HEK293T (cell line): Measurements from ENCODE around the gene ISG20L2.

ENCODE experiments used
- CTCF ChIA-PET: fragments of 350-600 bp; formaldehyde crosslinking; extraction: SDS; loops from one replicate; lab custom pipeline; 2021; ENCODE audit warnings: antibody characterized with exemption, inconsistent platforms; lab: Yijun Ruan, JAX
- POLR2A ChIA-PET: fragments of 350-600 bp; formaldehyde crosslinking; extraction: SDS; loops from one replicate; lab custom pipeline; 2020; ENCODE audit warnings: antibody characterized with exemption, inconsistent platforms; lab: Yijun Ruan, JAX
- DNase-seq: peaks from one replicate; pipeline ENCODE4 v3.0.0; 2012; ENCODE audit warnings: mixed read lengths; ENCODE audit errors: extremely low spot score
- ARNT ChIP-seq: fragments of 450-650 bp; IDR thresholded peaks from 2 replicates; pipeline ENCODE4 v1.6.1; 2017; ENCODE audit warnings: mild to moderate bottlenecking
- BHLHE40 ChIP-seq: fragments of 450-650 bp; IDR thresholded peaks from 2 replicates; pipeline ENCODE4 v1.6.1; 2016; ENCODE audit warnings: mild to moderate bottlenecking, moderate library complexity, borderline replicate concordance
- CTBP1 ChIP-seq: fragments of 450-650 bp; IDR thresholded peaks from 2 replicates; pipeline ENCODE4 v1.6.1; 2016; ENCODE audit warnings: borderline replicate concordance
- ELF4 ChIP-seq: fragments of 450-650 bp; IDR thresholded peaks from 2 replicates; pipeline ENCODE4 v1.6.1; 2017; ENCODE audit warnings: antibody characterized with exemption
- FOXA1 ChIP-seq: fragments of 450-650 bp; IDR thresholded peaks from 2 replicates; pipeline ENCODE4 v1.6.1; 2016; ENCODE audit warnings: mild to moderate bottlenecking
- FOXK2 ChIP-seq: fragments of 450-650 bp; IDR thresholded peaks from 2 replicates; pipeline ENCODE4 v1.6.1; 2016; ENCODE audit warnings: mild to moderate bottlenecking
- FOXM1 ChIP-seq: fragments of 450-650 bp; IDR thresholded peaks from 2 replicates; pipeline ENCODE4 v1.6.1; 2017; ENCODE audit warnings: mild to moderate bottlenecking, borderline replicate concordance
- HDGF ChIP-seq: fragments of 450-650 bp; IDR thresholded peaks from 2 replicates; pipeline ENCODE4 v1.6.1; 2017; ENCODE audit warnings: antibody characterized with exemption, borderline replicate concordance
- L3MBTL2 ChIP-seq: fragments of 450-650 bp; conservative IDR thresholded peaks from 2 replicates; pipeline ENCODE4 v1.6.1; 2016; ENCODE audit warnings: mild to moderate bottlenecking
- LEF1 ChIP-seq: fragments of 450-650 bp; IDR thresholded peaks from 2 replicates; pipeline ENCODE4 v1.6.1; 2017; ENCODE audit warnings: mild to moderate bottlenecking, borderline replicate concordance
- NFRKB ChIP-seq: fragments of 450-650 bp; IDR thresholded peaks from 2 replicates; pipeline ENCODE4 v1.6.1; 2016; ENCODE audit warnings: mild to moderate bottlenecking, moderate library complexity
- SP1 ChIP-seq: fragments of 450-650 bp; IDR thresholded peaks from 2 replicates; pipeline ENCODE4 v1.6.1; 2017
- SUZ12 ChIP-seq: fragments of 450-650 bp; IDR thresholded peaks from 2 replicates; pipeline ENCODE4 v1.6.1; 2016; ENCODE audit warnings: mild to moderate bottlenecking
- TARDBP ChIP-seq: fragments of 450-650 bp; IDR thresholded peaks from 2 replicates; pipeline ENCODE4 v1.6.1; 2016
- ZNF384 ChIP-seq: fragments of 450-650 bp; IDR thresholded peaks from 2 replicates; pipeline ENCODE4 v1.6.1; 2016
- TF ChIP-seq, protein P1 (sequence below): fragments of 450-650 bp; IDR thresholded peaks from 2 replicates; pipeline ENCODE4 v1.6.1; 2016

Gene ISG20L2

DNA sequence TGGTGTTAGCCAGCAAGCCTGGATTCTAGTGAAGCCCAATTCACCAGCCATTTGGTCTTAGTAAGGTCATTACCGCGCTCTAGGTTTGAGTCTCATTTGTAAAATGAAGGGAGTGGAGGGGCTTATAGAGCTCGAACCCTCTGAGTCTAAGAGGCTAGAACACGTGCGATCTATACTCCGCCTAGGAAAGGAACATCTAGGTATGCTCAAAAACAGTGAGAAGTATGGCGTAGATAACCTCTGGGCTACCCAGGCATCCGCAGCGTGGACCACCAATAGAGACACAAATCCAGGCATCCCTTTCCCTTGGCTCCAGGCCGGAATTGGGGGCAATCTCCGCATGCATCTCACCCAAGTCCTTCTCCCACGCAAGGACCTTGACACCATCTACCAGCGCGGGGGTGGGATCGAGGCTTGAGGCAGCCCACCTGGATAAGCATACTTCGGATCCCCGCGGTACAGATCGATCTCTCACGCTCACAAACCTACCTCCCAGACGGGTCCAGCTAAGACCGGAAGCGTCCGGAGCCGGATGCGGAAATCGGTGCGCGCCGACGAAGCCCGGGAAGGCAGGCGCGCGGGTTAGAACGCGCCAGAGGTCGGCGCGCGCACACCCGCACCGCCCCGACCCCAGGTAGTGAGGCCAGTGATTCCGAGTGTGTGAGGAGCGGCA lies 504 bp downstream of the ISG20L2 start, which contains the start of gene METTL25B:
Gene METTL25B, plus strand, starts transcription at position 544 of the 673 bp plus-strand sequence. CDS start 636 bp downstream, outside the sequence.
- POLR2A ChIA-PET, result interaction anchor here (0.6 to 7.4 kb wide), 51 partner anchors 9 to 227 kb away, joined by 3 to 137 read pairs (median 5); partner anchors contain the start of genes CRABP2, HAPLN2, HDGF and INSRR
- CTCF ChIA-PET, result interaction anchor here (0.6 to 5.2 kb wide), 11 partner anchors 8 to 162 kb away, joined by 3 to 335 read pairs (median 11); partner anchors contain the start of genes CRABP2, INSRR and NTRK1
- DNase-seq, result peak; percentile 85
- TF ChIP-seq LEF1, result no peak
- no peak for TF ChIP-seq FOXK2
- no peak for TF ChIP-seq FOXM1
- TF ChIP-seq ZNF384, result no peak
- peak; percentile 57; the same call in 1 of the 2 replicates for TF ChIP-seq ELF4
- no peak for TF ChIP-seq HDGF
- TF ChIP-seq L3MBTL2, result peak; percentile 58

DNA sequence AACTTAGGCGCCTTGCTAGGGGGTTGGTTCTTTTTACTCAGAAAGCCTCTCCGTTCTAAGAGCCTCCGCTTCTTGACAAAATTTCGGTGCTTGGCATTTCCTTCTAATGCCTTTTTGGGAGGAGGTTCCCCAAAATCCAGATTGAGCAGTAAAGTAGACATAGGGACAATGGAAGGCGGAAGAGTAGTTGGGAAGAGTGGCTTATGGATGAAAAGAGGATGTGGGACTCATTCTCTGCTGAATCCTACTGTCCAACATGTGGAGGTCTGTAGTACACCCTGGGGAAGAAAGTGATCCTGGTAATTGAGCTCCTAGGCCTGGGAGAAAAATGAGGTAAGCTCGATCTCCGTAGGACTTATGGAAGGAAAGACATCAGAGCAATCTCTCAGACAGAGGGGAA lies 1.1 kb downstream of the ISG20L2 start:
- POLR2A ChIA-PET, result interaction anchor here (0.8 to 7.4 kb wide), 23 partner anchors 12 to 172 kb away, joined by 3 to 137 read pairs (median 9); partner anchors contain the start of genes CRABP2, HDGF, INSRR and MRPL24
- TF ChIP-seq ARNT, result no peak
- no peak for TF ChIP-seq L3MBTL2
- no peak for TF ChIP-seq HDGF
- TF ChIP-seq ZNF384, result no peak
- no peak for TF ChIP-seq SUZ12
- no peak for TF ChIP-seq CTBP1
- TF ChIP-seq BHLHE40, result no peak
- TF ChIP-seq SP1, result no peak
- TF ChIP-seq ELF4, result no peak
- TF ChIP-seq, protein P1, sequence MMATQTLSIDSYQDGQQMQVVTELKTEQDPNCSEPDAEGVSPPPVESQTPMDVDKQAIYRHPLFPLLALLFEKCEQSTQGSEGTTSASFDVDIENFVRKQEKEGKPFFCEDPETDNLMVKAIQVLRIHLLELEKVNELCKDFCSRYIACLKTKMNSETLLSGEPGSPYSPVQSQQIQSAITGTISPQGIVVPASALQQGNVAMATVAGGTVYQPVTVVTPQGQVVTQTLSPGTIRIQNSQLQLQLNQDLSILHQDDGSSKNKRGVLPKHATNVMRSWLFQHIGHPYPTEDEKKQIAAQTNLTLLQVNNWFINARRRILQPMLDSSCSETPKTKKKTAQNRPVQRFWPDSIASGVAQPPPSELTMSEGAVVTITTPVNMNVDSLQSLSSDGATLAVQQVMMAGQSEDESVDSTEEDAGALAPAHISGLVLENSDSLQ, result no peak
- CTCF ChIA-PET, result interaction anchor here (1.0 to 5.2 kb wide), 13 partner anchors 16 to 163 kb away, joined by 3 to 335 read pairs (median 19); partner anchors contain the start of genes CRABP2, HDGF, INSRR and NTRK1
- no peak for DNase-seq

DNA sequence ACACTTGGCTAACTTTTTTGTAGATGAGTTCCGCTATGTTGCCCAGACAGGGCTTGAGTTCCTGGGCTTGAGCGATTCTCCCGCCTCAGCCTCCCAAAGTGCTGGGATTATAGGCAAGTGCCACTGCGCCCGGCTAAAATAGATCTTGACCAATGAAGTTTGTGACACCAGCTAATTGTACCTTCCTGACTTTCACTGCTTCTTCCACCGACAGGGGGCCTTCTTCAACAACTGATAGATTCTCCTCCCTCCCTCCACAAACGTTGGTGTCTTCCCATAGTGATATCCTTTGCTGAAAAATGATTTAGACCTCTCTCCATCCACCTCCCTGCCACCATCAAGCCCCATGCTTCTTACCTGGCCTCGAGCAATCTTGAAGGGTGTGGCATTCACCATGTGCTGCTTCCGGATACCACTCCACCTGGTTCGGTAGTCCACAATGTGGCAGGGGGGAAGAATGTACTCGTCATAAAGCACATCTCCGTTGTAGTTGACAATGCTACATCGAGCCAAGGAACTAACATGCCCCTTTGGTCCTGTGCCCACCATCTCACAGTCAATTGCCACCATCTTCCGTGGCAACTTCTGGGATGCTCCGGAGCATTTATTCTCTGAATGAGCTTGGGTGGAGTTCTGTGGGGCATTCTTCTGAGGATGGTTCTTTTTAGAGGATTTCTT lies 1.9 kb downstream of the ISG20L2 start:
- peak; percentile 71 for DNase-seq
- TF ChIP-seq FOXK2 (no peak), CTBP1 (no peak), LEF1 (no peak), L3MBTL2 (peak; percentile 61; the same call in 1 of the 2 replicates), FOXA1 (no peak)
- TF ChIP-seq, protein P1, result no peak
- CTCF ChIA-PET, result interaction anchor here (0.7 to 5.2 kb wide), 50 partner anchors 9 to 218 kb away, joined by 3 to 335 read pairs (median 6); partner anchors contain the start of genes CRABP2, HDGF, INSRR and LRRC71
- POLR2A ChIA-PET, result interaction anchor here (0.8 to 7.4 kb wide), 18 partner anchors 11 to 164 kb away, joined by 3 to 137 read pairs (median 8); partner anchors contain the start of genes CRABP2, HDGF, INSRR and MRPL24

DNA sequence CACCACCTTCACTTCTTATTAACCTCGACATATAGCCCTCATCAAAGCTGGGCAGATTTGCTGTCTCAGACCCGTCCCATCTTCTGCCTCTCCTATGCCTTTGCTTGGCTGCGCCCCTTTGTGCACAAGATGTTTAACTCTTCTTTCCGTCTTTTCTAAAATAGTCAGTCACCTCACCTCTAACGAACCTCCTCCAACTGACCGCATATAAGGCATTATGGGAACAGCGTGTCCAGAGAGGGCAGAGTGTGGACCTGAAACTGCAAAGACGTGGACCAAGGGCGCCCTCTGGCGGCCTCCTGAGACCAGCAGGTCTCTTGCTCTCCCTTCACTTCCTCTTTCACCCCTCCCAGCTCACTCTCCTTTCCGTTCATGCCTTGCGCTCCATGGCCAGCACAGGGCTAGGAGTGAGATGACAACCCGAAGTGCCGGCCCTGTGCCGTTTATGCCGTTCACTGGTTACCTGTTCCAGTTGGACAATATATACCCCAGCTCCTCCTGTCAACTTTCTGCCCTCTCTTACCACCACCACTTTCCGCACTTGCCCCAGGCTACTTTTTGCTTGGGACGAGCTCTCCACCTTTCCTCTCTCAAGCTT lies 2.8 kb downstream of the ISG20L2 start:
- peak; percentile 89 for DNase-seq
- CTCF ChIA-PET, result interaction anchor here (0.7 to 5.2 kb wide), 56 partner anchors 8 to 218 kb away, joined by 3 to 335 read pairs (median 6); partner anchors contain the start of genes CRABP2, HDGF, INSRR and LRRC71
- TF ChIP-seq CTBP1 (no peak), ARNT (no peak), FOXK2 (no peak), TARDBP (no peak), BHLHE40 (no peak), SP1 (no peak), FOXM1 (no peak), LEF1 (no peak), ZNF384 (no peak), L3MBTL2 (no peak), HDGF (no peak), SUZ12 (no peak), NFRKB (no peak), FOXA1 (no peak), ELF4 (no peak)
- TF ChIP-seq, protein P1, result no peak
- POLR2A ChIA-PET, result interaction anchor here (0.8 to 7.4 kb wide), 13 partner anchors 10 to 164 kb away, joined by 3 to 137 read pairs (median 7); partner anchors contain the start of genes CRABP2, HDGF, MRPL24 and PRCC

DNA sequence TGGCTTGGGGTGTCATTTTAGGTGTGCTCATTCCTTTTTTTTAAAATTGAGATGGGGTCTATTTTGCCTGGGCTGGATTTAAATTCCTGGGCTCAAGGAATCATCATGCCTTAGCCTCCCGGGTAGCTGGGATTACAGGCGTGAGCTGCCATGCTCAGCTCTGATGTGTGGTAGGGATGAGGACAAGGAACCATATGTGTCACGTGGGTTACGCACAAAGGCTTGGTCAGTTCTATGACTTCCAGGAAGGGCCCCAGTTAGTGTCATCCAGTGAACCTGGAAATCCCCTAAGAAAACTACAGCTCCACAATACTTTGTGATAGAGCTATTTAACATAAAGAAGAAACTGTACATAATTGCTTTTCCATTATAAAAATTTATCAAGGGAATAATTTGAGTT lies 7.0 kb downstream of the ISG20L2 start:
- no peak for DNase-seq
- TF ChIP-seq SP1 (no peak), ARNT (no peak), CTBP1 (no peak)
- TF ChIP-seq, protein P1, result no peak
- ChIA-PET POLR2A (interaction anchor here (0.8 to 1.5 kb wide), 4 partner anchors 19 to 46 kb away, joined by 3 read pairs; partner anchors contain the start of genes MRPL24 and PRCC), CTCF (interaction anchor here (0.6 to 1.3 kb wide), 3 partner anchors 32 to 336 kb away, joined by 3 to 14 read pairs (median 5); no protein-coding TSS in a partner anchor)
